K562 (cell line): ENCODE data around the gene PIGH. TPM values are rescaled to one million over a fixed set of nuclear protein-coding genes. Genes with fewer than 3 reads are reported as not detected.
A peak's percentile ranks its signal among the peaks of the same experiment; 100 is the strongest.

Experiments
- ATAC-seq: fragments of 200-7000 bp; cut with Tn5 transposase; 3 replicates; pipeline ENCODE4 v1.9.1; 2020; ENCODE audit warnings: moderate library complexity
- BruUV-seq: library from RNA; stranded (reverse); fragments of 400-500 nt; replicated peaks from 2 replicates; lab custom pipeline; 2021; lab: Mats Ljungman, UMichigan
- CTCF ChIA-PET: fragments of 300-600 bp; formaldehyde crosslinking; extraction: SDS; loops from one replicate; lab custom pipeline; 2021; ENCODE audit warnings: low intra/inter-chr PET ratio; lab: Yijun Ruan, JAX
- POLR2A ChIA-PET: fragments of 300-600, 350-650 bp; sonication (Branson Sonifier 250); formaldehyde crosslinking; extraction: SDS; loops from one replicate; lab custom pipeline; 2021; ENCODE audit warnings: antibody characterized with exemption, inconsistent platforms; lab: Yijun Ruan, JAX
- DNase-seq, 4 experiments: peaks; one replicate each; pipeline versions ENCODE4 v3.0.0 to v3.0.0-alpha.2; 2011 to 2018; ENCODE audit warnings: low spot score in 3 of 4, mixed read lengths in 3 of 4; ENCODE audit errors: extremely low read depth in 1 of 4
- FAIRE-seq: peaks from 2 replicates; lab custom pipeline; 2011; peaks lifted over from hg19 to GRCh38; lab: Jason Lieb, UNC
- H2AFZ ChIP-seq: 2 replicates; pipeline ENCODE4 v1.6.0; 2011; ENCODE audit warnings: low read depth, low read length, control low read depth, inconsistent platforms
- H3K27ac ChIP-seq: fragments of 200-600 bp; 3 replicates; pipeline ENCODE4 v1.8.0; 2011; ENCODE audit warnings: low read depth, mild to moderate bottlenecking, control low read depth, inconsistent platforms, low read length, moderate library complexity, mixed read lengths; ENCODE audit errors: extremely low read depth
- H3K27me3 ChIP-seq, 2 experiments: fragments of 300-600 bp in 1 of 2; 2 replicates in 1 of 2; 3 replicates in 1 of 2; pipeline versions ENCODE4 v1.6.0 to v1.8.0; 2011; ENCODE audit warnings: inconsistent platforms in 2 of 2, low read length in 2 of 2, mild to moderate bottlenecking in 1 of 2, mixed read lengths in 1 of 2, moderate library complexity in 1 of 2; ENCODE audit not compliant: control insufficient read depth in 2 of 2, insufficient read depth in 2 of 2
- H3K36me3 ChIP-seq: fragments of 300-600 bp; 3 replicates; pipeline ENCODE4 v1.8.0; 2011; ENCODE audit warnings: mild to moderate bottlenecking, low read length, inconsistent platforms; ENCODE audit not compliant: control insufficient read depth, insufficient read depth
- H3K4me1 ChIP-seq, 2 experiments: fragments of 200-600 bp in 1 of 2; replicated peaks in 1 of 2; 2 replicates in 1 of 2; 3 replicates in 1 of 2; pipeline versions ENCODE4 v1.5.1 to v1.8.0; 2011; ENCODE audit warnings: inconsistent platforms in 2 of 2, low read length in 2 of 2, mild to moderate bottlenecking in 1 of 2, mixed read lengths in 1 of 2, moderate library complexity in 1 of 2; ENCODE audit not compliant: control insufficient read depth in 2 of 2, insufficient read depth in 2 of 2
- H3K4me2 ChIP-seq: 2 replicates; pipeline ENCODE4 v1.6.1; 2011; ENCODE audit warnings: low read length, control low read depth, inconsistent platforms, mixed read lengths; ENCODE audit not compliant: insufficient read depth
- H3K4me3 ChIP-seq: fragments of 200-600 bp; sonication (generic), shearing (Covaris generic); 2 replicates; pipeline ENCODE4 v1.5.1; 2016; ENCODE audit warnings: control low read depth, inconsistent platforms
- H3K79me2 ChIP-seq: fragments of 200-600 bp; 3 replicates; pipeline ENCODE4 v1.8.0; 2011; ENCODE audit warnings: low read length, inconsistent platforms; ENCODE audit not compliant: control insufficient read depth, insufficient read depth
- H3K9ac ChIP-seq, 2 experiments: 2 replicates each; pipeline versions ENCODE4 v1.6.0 to v1.6.1; 2011; ENCODE audit warnings: low read depth in 2 of 2, low read length in 2 of 2, control low read depth in 1 of 2, inconsistent platforms in 1 of 2, mild to moderate bottlenecking in 1 of 2, mixed read lengths in 1 of 2; ENCODE audit not compliant: insufficient read depth in 1 of 2
- H3K9me1 ChIP-seq: one replicate; pipeline ENCODE4 v1.6.0; 2011; ENCODE audit warnings: inconsistent platforms, mild to moderate bottlenecking, low read length, moderate library complexity; ENCODE audit not compliant: control insufficient read depth, insufficient read depth
- H3K9me3 ChIP-seq: replicated peaks from 2 replicates; pipeline ENCODE4 v1.5.1; 2011; ENCODE audit warnings: low read depth, low read length, inconsistent platforms; ENCODE audit not compliant: control insufficient read depth, insufficient read depth
- H4K20me1 ChIP-seq: replicated peaks from 2 replicates; pipeline ENCODE4 v1.6.1; 2011; ENCODE audit warnings: low read length, inconsistent platforms, mixed read lengths; ENCODE audit not compliant: control insufficient read depth, insufficient read depth
- CBX1 ChIP-seq: sonication (generic); IDR thresholded peaks from 2 replicates; pipeline ENCODE4 v1.6.1; 2016; ENCODE audit warnings: antibody characterized with exemption, low read depth, mild to moderate bottlenecking
- CREB1 ChIP-seq, 2 experiments: sonication (generic) in 1 of 2; formaldehyde crosslinking in 1 of 2; IDR thresholded peaks; 2 replicates each; pipeline versions ENCODE4 v1.6.1 to v1.8.0; 2012 to 2022; ENCODE audit warnings: inconsistent platforms in 1 of 2, mild to moderate bottlenecking in 1 of 2, missing genetic modification reagents in 1 of 2, moderate library complexity in 1 of 2
- DPF2 ChIP-seq: fragments of 450-650 bp; IDR thresholded peaks from 2 replicates; pipeline ENCODE4 v1.6.1; 2016
- IRF2 ChIP-seq: sonication (generic); formaldehyde crosslinking; IDR thresholded peaks from 2 replicates; pipeline ENCODE4 v1.8.1; 2022; ENCODE audit warnings: mild to moderate bottlenecking, missing genetic modification reagents
- JUNB ChIP-seq: fragments of 450-650 bp; formaldehyde crosslinking; conservative IDR thresholded peaks from 2 replicates; pipeline ENCODE4 v1.4.0; 2020; ENCODE audit warnings: mild to moderate bottlenecking
- MAX ChIP-seq: sonication (generic); formaldehyde crosslinking; IDR thresholded peaks from 2 replicates; pipeline ENCODE4 v1.9.0; 2022; ENCODE audit warnings: mild to moderate bottlenecking, missing genetic modification reagents
- MAZ ChIP-seq, 2 experiments: fragments of 450-650 bp in 1 of 2; sonication (generic) in 1 of 2; formaldehyde crosslinking; IDR thresholded peaks in 1 of 2; conservative IDR thresholded peaks in 1 of 2; 2 replicates each; pipeline versions ENCODE4 v1.4.0 to v1.5.0; 2020; ENCODE audit warnings: mild to moderate bottlenecking in 1 of 2, missing genetic modification reagents in 1 of 2
- MTA3 ChIP-seq: fragments of 450-650 bp; formaldehyde crosslinking; IDR thresholded peaks from 2 replicates; pipeline ENCODE4 v1.6.1; 2017; ENCODE audit warnings: mild to moderate bottlenecking, borderline replicate concordance
- RB1 ChIP-seq: fragments of 450-650 bp; IDR thresholded peaks from 2 replicates; pipeline ENCODE4 v1.6.1; 2017; ENCODE audit warnings: low read depth, mild to moderate bottlenecking
- RNF219 ChIP-seq: fragments of 250-450 bp; sonication (Bioruptor Pico); IDR thresholded peaks from 2 replicates; pipeline ENCODE4 v1.5.0; 2022; ENCODE audit warnings: mild to moderate bottlenecking
- STAG1 ChIP-seq: sonication (generic); formaldehyde crosslinking; IDR thresholded peaks from 2 replicates; pipeline ENCODE4 v1.5.0; 2020; ENCODE audit warnings: missing genetic modification reagents, borderline replicate concordance
- ZBTB8A ChIP-seq: fragments of 450-650 bp; IDR thresholded peaks from 2 replicates; pipeline ENCODE4 v1.6.1; 2018; ENCODE audit warnings: mild to moderate bottlenecking, moderate library complexity; ENCODE audit not compliant: partially characterized antibody
- ZNF354B ChIP-seq: fragments of 250-450 bp; sonication (Bioruptor Pico); IDR thresholded peaks from 2 replicates; pipeline ENCODE4 v1.4.0; 2020
- ZNF444 ChIP-seq: fragments of 250-450 bp; sonication (Bioruptor Pico); IDR thresholded peaks from 2 replicates; pipeline ENCODE4 v1.4.0; 2020; ENCODE audit warnings: mild to moderate bottlenecking, moderate library complexity
- ZNF518B ChIP-seq: fragments of 250-450 bp; sonication (Bioruptor Pico); IDR thresholded peaks from 2 replicates; pipeline ENCODE4 v1.5.0; 2021; ENCODE audit warnings: mild to moderate bottlenecking, moderate library complexity
- WGBS: fragments of 100-300 bp; shearing (Covaris generic); methylation state at CpG from one replicate; pipeline ENCODE4 v1.1.6; 2016; ENCODE audit warnings: low coverage, mixed read lengths; ENCODE audit not compliant: insufficient coverage; ENCODE audit errors: missing lambda C conversion rate; 5-methylcytosine and 5-hydroxymethylcytosine counted together
- in situ Hi-C: fragments of 300-500 bp; cut with MboI; formaldehyde crosslinking; loops from 4 replicates; pipeline ENCODE4 v1.15.0; 2018; ENCODE audit warnings: inconsistent platforms, mixed read lengths
- intact Hi-C: fragments of 100-400 bp; cut with micrococcal nuclease; formaldehyde crosslinking; loops from 2 replicates; pipeline ENCODE4 v1.14.2; 2022
- polyA plus RNA-seq, 8 experiments: library from polyadenylated mRNA; depleted of rRNA in 4 of 8; stranded (reverse) in 5 of 8; unstranded in 3 of 8; fragments of >200 nt; fragmentation: Nextera tagmentation in 2 of 8; fragmentation: Illumina TruSeq in 1 of 8; extraction: Ambion mirVana in 2 of 8; extraction: Trizol in 1 of 8; gene quantifications; 2 replicates each; pipeline versions ENCODE4 v1.2.1 to v1.2.3, GENCODE V29; 2011 to 2014; ENCODE audit warnings: inconsistent platforms in 1 of 8, missing spikeins in 1 of 8
- total RNA-seq, 7 experiments: library from RNA; depleted of rRNA in 6 of 7; stranded (reverse); fragments of >200 nt in 6 of 7; fragmentation: Illumina TruSeq in 2 of 7; extraction: Trizol in 2 of 7; gene quantifications; 2 replicates each; pipeline versions ENCODE4 v1.2.1 to v1.2.3, GENCODE V29; 2011 to 2021; ENCODE audit warnings: low replicate concordance in 1 of 7

Gene PIGH
- total and polyA plus RNA-seq, 9 of the 15 experiments (the other 6 are each of a cell fraction or from before 2014, with no cell fraction given), result 21.1 to 53.4 (median 24.7) TPM

- intact Hi-C loops, result no loop called here
- Histone ChIP-seq H3K27ac (peak within 1 kb of the TSS; percentile 73), H3K4me1 (peaks cover 14 to 25% of the 10 kb centered on the region in 2 experiments; a peak in 4 of 5 replicates), H3K9me1 (no peaks in the 10 kb centered on the region), H3K27me3 (no peaks in the 10 kb centered on the region), H3K4me2 (peak within 1 kb of the TSS; percentile 83), H3K9me3 (no peaks in the 10 kb centered on the region), H3K4me3 (peak within 1 kb of the TSS; percentile 78), H4K20me1 (no peaks in the 10 kb centered on the region), H3K79me2 (peaks cover 4% of the 10 kb centered on the region; the same call in 2 of the 3 replicates), H3K36me3 (no peaks in the 10 kb centered on the region; the same call in 2 of the 3 replicates), H3K9ac (peak within 1 kb of the TSS; percentile 73 to 95), H2AFZ (peak within 1 kb of the TSS; percentile 97)
- peak; percentile 77 for FAIRE-seq
- in situ Hi-C loops, result loop anchor here (5.0 kb wide), 1 partner anchor 48 kb away; no protein-coding TSS in a partner anchor
- BruUV-seq, result no TSS peak
- ChIA-PET POLR2A (interaction anchor here (0.5 to 2.0 kb wide), 12 partner anchors 15 to 154 kb away, joined by 3 to 8 read pairs (median 4); no protein-coding TSS in a partner anchor), CTCF (interaction anchor here (0.6 to 3.3 kb wide), 4 partner anchors 45 to 85 kb away, joined by 3 to 19 read pairs (median 9); no protein-coding TSS in a partner anchor)
- DNase-seq, result peak; percentile 94 to 96 (median 96)
- WGBS, result 2% methylated on average over 36 of the region's 62 CpGs
- peak; percentile 94 for ATAC-seq
- peak; percentile 30; the same call in 1 of the 2 replicates for TF ChIP-seq DPF2
- TF ChIP-seq ZNF444, result no peak
- no peak for TF ChIP-seq ZNF518B
- peak; percentile 59; the same call in 1 of the 2 replicates for TF ChIP-seq RB1
- peak; percentile 94 for TF ChIP-seq CREB1 (IDR thresholded peaks at IDR 0.05)
- TF ChIP-seq CREB1 (CRISPR knock-in tag; IDR thresholded peaks at IDR 0.05), result peak; percentile 96
- no peak for TF ChIP-seq ZNF354B (CRISPR knock-in tag)
- TF ChIP-seq MAX (CRISPR knock-in tag), result peak; percentile 54
- no peak for TF ChIP-seq CBX1
- TF ChIP-seq IRF2 (CRISPR knock-in tag), result no peak
- TF ChIP-seq MAZ (CRISPR knock-in tag; conservative IDR thresholded peaks at IDR 0.05 in 1 of 2, IDR thresholded peaks at IDR 0.05 in 1 of 2), result peak; percentile 79 to 92
- TF ChIP-seq STAG1 (CRISPR knock-in tag), result no peak
- no peak for TF ChIP-seq ZBTB8A
- no peak for TF ChIP-seq RNF219 (CRISPR knock-in tag)
- peak; percentile 82 for TF ChIP-seq MTA3
- peak; percentile 99 for TF ChIP-seq JUNB
These were observed 19.6 kb upstream of the PIGH start, which contains the start of gene ARG2 for GRCh38 chr14:67619446-67620216. ARG2 (plus strand) TSS chr14:67619920; CDS start chr14:67619978, 58 bp downstream.
